ENCODE results near the gene NXPH2.

Gene NXPH2

GRCh38 chr2:138752197-138752956 lies 27.8 kb downstream of the NXPH2 start:
- TF ChIP-seq POLR2AphosphoS5 (IDR thresholded peaks at IDR 0.05; ENCODE audit: low read depth, low read length) = no peak
- no peak for TF ChIP-seq TAF1 (IDR thresholded peaks at IDR 0.05; ENCODE audit: borderline replicate concordance, insufficient read depth, low read length)
- no peak for TF ChIP-seq SIN3A (IDR thresholded peaks at IDR 0.05; ENCODE audit: borderline replicate concordance, insufficient read depth, low read length)
- TF ChIP-seq REST (IDR thresholded peaks at IDR 0.05; ENCODE audit: insufficient read depth in 1 of 2, low read depth in 2 of 2, low read length in 2 of 2) = no peak
- no peak for TF ChIP-seq FOXP2 (optimal IDR thresholded peaks at IDR 0.05; ENCODE audit: borderline replicate concordance, extremely low read depth, extremely low read length, insufficient read depth)

DNA sequence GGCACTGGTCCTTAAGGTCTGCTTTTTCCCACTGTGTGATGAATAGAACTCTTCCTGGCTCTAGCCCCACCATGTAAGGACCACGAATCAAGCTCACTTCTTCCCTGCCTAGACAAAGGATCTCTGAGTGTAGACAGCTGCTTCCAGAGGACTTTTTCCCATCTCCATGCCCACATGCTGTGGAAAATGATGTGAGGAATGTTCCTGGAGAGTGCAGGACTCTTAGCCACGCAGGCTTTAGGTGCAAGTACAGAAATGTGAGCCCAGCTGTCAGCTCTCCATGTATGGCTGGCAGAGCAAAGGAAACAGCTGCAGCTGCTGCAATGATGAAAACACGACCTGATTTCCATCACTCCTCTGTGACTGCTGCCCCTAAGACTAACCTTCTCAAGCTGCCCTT lies 35.5 kb downstream of the NXPH2 start:
- TF ChIP-seq TAF1 (IDR thresholded peaks at IDR 0.05; ENCODE audit: borderline replicate concordance, insufficient read depth, low read length) = no peak
- TF ChIP-seq FOXP2 (optimal IDR thresholded peaks at IDR 0.05; ENCODE audit: borderline replicate concordance, extremely low read depth, extremely low read length, insufficient read depth) = no peak

GRCh38 chr2:138742441-138743057 lies 37.6 kb downstream of the NXPH2 start:
- no peak for TF ChIP-seq TAF1 (IDR thresholded peaks at IDR 0.05; ENCODE audit: borderline replicate concordance, insufficient read depth, low read length)
- no peak for TF ChIP-seq SIN3A (IDR thresholded peaks at IDR 0.05; ENCODE audit: borderline replicate concordance, insufficient read depth, low read length)
- TF ChIP-seq REST (IDR thresholded peaks at IDR 0.05; ENCODE audit: insufficient read depth in 1 of 2, low read depth in 2 of 2, low read length in 2 of 2) = no peak
- no peak for TF ChIP-seq POLR2AphosphoS5 (IDR thresholded peaks at IDR 0.05; ENCODE audit: low read depth, low read length)
- TF ChIP-seq FOXP2 (optimal IDR thresholded peaks at IDR 0.05; ENCODE audit: borderline replicate concordance, extremely low read depth, extremely low read length, insufficient read depth) = no peak

GRCh38 chr2:138741851-138742250 lies 38.3 kb downstream of the NXPH2 start:
- no peak for TF ChIP-seq FOXP2 (optimal IDR thresholded peaks at IDR 0.05; ENCODE audit: borderline replicate concordance, extremely low read depth, extremely low read length, insufficient read depth)
- no peak for TF ChIP-seq REST (IDR thresholded peaks at IDR 0.05; ENCODE audit: insufficient read depth in 1 of 2, low read depth in 2 of 2, low read length in 2 of 2)

DNA sequence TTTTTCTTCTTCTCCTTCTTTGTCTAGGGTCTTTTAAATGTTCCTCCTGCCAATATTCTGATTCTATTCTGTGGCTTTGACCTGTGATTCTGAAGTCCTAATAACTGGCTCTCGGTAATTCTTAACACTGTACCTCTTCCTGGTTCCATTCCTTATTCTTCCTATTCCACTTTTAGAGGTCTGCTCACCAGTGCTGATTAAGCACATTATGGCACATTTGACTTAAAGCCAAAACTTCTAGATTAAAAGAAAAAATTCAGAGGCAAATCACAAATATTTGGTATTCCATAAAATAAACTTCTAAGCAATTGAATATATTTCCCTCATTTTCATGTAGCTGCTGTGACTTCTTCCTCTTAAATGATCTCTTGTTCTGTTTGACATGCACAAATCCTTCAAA lies 47.5 kb downstream of the NXPH2 start:
- no peak for TF ChIP-seq TAF1 (IDR thresholded peaks at IDR 0.05; ENCODE audit: borderline replicate concordance, insufficient read depth, low read length)
- TF ChIP-seq POLR2AphosphoS5 (IDR thresholded peaks at IDR 0.05; ENCODE audit: low read depth, low read length) = no peak
- TF ChIP-seq REST (IDR thresholded peaks at IDR 0.05; ENCODE audit: insufficient read depth in 1 of 2, low read depth in 2 of 2, low read length in 2 of 2) = no peak
- TF ChIP-seq SIN3A (IDR thresholded peaks at IDR 0.05; ENCODE audit: borderline replicate concordance, insufficient read depth, low read length) = no peak

Measured in PFSK-1 (cell line).